Measurements from ENCODE around the gene ETNK1. TPM values are rescaled to one million over a fixed set of nuclear protein-coding genes. Genes with fewer than 3 reads are reported as not detected.

ETNK1 gene
- total RNA-seq, 1 experiment from 2014 or later = 70.1 TPM

GRCh38 chr12:22598763-22599161, 26.2 kb upstream of the ETNK1 start:
- no peak overlapping the region for H3K14ac ChIP-seq (ENCODE audit: insufficient read depth, low read length)
- H2BK20ac ChIP-seq (ENCODE audit: low read depth, low read length, poor library complexity, severe bottlenecking) = no peak overlapping the region
- H3K18ac ChIP-seq (ENCODE audit: insufficient read length, low read depth, low read length) = no peak overlapping the region
- no peak overlapping the region for H3K27ac Mint-ChIP-seq
- no peaks in the 10 kb centered on the region for H3K27me3 Mint-ChIP-seq (ENCODE audit: low read depth)
- H3K36me3 Mint-ChIP-seq (ENCODE audit: insufficient read depth in 1 of 3, low read depth in 3 of 3) = no peaks in the 10 kb centered on the region
- no peak overlapping the region for H3K27ac ChIP-seq (ENCODE audit: insufficient read length, low read depth, low read length)
- DNase-seq = no peak
- H2BK120ac ChIP-seq (ENCODE audit: low read depth, low read length, poor library complexity, severe bottlenecking) = no peak overlapping the region
- no peaks in the 10 kb centered on the region; a peak in 1 of 5 replicates for H3K9me3 Mint-ChIP-seq
- H2AFZ ChIP-seq (ENCODE audit: low read length) = no peak overlapping the region
- H4K20me1 ChIP-seq (ENCODE audit: control insufficient read depth, insufficient read depth, insufficient read length) = no peaks in the 10 kb centered on the region
- H3K4me2 ChIP-seq (ENCODE audit: insufficient read depth, insufficient read length, low read length) = no peak overlapping the region
- no peaks in the 10 kb centered on the region for H3K79me1 ChIP-seq (ENCODE audit: insufficient read depth, low read depth, low read length, poor library complexity, severe bottlenecking)
- no peak overlapping the region for H2BK15ac ChIP-seq (ENCODE audit: low read depth, low read length)
- H3K4me1 Mint-ChIP-seq = peaks cover 3 to 5% of the 10 kb centered on the region in 2 experiments
- H4K8ac ChIP-seq (replicated peaks; ENCODE audit: insufficient read length, low read depth, low read length) = no peak overlapping the region
- H3K9me3 ChIP-seq (ENCODE audit: control insufficient read depth, low read depth, low read length) = no peaks in the 10 kb centered on the region
- H2BK12ac ChIP-seq (ENCODE audit: insufficient read length, low read depth, low read length) = no peak overlapping the region
- no CpG with 5 or more reads among the region's 4 CpGs for WGBS (ENCODE audit: extremely low coverage, insufficient read length, low lambda C conversion rate)
- no peak overlapping the region for H3K4me3 Mint-ChIP-seq
- no peak overlapping the region for H4K5ac ChIP-seq (ENCODE audit: insufficient read length, low read depth, low read length)
- no peaks in the 10 kb centered on the region for H3K79me2 ChIP-seq (ENCODE audit: insufficient read depth, low read length)
- H3K27me3 ChIP-seq (ENCODE audit: insufficient read depth, low read length) = no peaks in the 10 kb centered on the region
- no peak overlapping the region for H2AK5ac ChIP-seq (ENCODE audit: insufficient read length, low read length)
- no peak overlapping the region for H4K91ac ChIP-seq (ENCODE audit: insufficient read length, low read depth, low read length)
- H3K56ac ChIP-seq (ENCODE audit: insufficient read length, low read depth, low read length) = no peak overlapping the region
- H2BK5ac ChIP-seq (ENCODE audit: insufficient read length, low read length) = no peak overlapping the region
- TF ChIP-seq CTCF (conservative IDR thresholded peaks at IDR 0.05) = no peak
- no peak overlapping the region for H3K9ac ChIP-seq (ENCODE audit: extremely low read depth, insufficient read length, low read length)
- H3K23me2 ChIP-seq (ENCODE audit: insufficient read length, low read depth, low read length, poor library complexity, severe bottlenecking) = no peaks in the 10 kb centered on the region
- no peak overlapping the region for H3K23ac ChIP-seq (ENCODE audit: insufficient read length, low read depth, low read length)
- H3T11ph ChIP-seq (ENCODE audit: low read length) = no peak overlapping the region
- H3K4ac ChIP-seq (ENCODE audit: low read depth, low read length) = no peak overlapping the region
- H3K4me1 ChIP-seq (ENCODE audit: insufficient read depth, low read length) = no peaks in the 10 kb centered on the region
